Activated T-helper 1 cell treated with anti-CD3 and anti-CD28 coated beads, Interleukin-2, amount 50 U/mL, for 16 hours (primary cell): ENCODE results near the gene NELFA.

Experiments
- DNase-seq, 2 donors: peaks; one replicate each; pipeline ENCODE4 v3.0.0-alpha.2; 2020; ENCODE audit warnings: low read depth in 1 of 2, low spot score in 1 of 2

Gene NELFA

DNA sequence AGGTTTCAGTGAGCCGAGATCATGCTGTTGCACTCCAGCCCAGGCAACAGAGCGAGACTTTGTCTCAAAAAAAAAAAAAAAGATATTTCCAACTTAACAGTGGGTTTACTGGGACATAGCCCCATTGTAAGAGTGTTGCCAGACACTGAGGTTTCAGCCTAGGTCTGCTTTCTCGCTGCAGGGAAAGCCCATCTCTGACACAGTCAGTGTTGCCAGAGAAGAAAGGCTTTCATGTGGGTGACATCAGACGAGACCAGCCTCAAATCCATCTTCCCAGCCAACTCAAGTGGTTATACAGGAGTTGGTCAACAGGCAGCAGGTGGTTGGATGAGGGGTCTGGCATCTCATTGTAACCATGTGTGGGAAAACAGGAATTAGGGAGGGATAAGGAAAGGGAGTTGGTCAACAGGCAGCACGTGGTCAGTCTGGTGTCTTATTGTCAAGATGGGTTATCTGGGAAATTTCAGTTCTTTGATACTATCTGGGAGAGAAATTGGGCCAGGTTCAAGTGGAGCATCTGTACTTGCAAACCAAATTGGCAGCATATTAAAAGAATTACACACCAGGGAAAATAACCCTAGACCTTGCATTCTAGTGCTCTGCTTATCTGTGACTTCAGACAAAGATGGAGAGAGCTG is 41.1 kb downstream of the NELFA start:
- DNase-seq: no peak

DNA sequence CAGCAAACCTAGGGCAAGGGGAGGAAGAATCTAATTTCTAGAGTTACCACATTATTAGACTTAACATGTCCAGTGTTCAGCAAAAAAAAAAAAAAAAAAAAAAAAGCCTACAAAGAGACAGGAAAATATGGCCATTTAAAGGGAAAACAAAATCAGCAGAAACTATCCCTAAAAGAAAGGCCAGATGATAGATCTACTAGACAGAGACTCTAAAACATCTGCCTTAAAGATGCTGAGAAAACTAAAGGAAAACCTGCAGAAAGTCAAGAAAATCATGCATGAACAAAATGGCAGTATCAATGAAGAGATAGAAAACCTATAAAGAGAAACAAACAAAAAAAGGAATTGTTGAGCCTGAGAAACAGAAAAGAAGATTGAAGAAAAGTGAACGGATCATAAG is 43.8 kb downstream of the NELFA start:
- DNase-seq: no peak

DNA sequence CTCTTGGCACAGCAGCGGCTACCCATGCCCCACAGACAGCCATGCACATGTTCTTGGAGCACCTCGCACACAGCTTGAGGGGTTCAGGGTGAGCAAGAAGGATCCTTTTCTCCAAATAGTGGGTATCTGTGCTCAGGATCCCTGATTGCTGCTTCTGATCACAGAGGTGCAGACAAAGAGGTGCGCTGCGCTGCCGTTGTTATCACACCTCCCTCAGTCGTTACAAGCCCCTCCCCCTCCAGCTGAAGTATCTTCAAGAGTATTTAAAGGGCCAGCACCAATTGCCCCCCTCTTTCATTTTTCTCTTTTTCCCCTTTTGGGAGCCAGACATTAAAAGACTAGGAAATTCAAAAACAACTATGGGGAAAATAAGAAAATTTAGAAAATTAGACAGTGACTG is 44.3 kb downstream of the NELFA start:
- DNase-seq: no peak

DNA sequence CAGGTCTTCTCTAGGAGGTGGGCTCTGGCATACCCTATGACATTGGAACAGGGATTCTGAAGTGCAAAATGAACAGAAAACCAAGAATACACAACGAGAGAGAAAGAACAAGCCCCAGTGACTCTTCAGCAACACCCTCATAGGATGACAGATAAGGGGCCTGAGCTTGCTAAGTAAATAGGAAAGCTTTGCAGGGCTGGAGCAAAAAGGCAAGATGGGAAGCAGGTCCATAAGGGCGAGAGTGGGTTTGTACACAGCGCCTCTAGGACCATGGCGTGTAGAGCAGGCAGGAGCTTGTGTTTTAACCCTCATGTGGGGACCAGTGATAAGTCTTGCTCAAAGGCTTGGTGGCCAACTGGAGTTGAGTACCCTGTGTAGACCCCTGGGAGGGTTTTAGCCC is 45.8 kb downstream of the NELFA start:
- DNase-seq: no peak

DNA sequence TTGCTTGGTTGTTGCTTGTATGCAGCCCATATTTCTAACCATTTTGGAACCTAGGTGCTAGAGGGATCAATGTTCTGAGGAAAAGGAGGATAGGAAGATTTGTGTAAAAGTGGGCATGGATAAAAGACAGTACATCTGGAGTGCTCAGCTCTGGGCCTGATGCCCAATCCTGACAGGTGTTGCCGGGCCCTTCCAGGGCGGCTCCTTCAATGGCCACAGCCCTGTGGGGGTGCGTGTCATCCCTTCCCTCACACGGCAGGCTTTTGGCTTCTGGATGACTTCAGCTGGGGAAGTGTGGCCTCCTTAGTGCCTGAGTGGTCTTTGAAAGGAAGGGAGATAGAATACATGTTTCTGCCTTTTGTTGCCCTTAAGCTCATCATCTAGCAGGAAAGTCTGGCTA is 47.2 kb downstream of the NELFA start:
- DNase-seq: no peak

DNA sequence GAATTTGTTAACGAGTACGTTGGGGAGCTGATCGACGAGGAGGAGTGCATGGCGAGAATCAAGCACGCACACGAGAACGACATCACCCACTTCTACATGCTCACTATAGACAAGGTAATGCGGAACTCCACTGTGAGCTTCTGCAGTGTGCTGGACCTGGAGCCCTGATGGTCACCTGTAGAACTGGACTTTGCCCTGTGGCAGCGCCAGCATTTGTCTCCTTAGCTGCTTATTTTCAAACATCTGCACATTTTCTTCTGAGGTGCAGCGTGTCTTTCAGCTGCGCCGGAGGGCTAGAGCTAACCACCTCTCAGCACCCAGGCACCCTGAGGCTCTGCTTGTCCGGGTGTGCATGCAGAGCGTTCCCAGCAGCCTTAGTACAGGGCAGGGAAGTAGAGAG is 47.7 kb downstream of the NELFA start:
- no peak for DNase-seq

DNA sequence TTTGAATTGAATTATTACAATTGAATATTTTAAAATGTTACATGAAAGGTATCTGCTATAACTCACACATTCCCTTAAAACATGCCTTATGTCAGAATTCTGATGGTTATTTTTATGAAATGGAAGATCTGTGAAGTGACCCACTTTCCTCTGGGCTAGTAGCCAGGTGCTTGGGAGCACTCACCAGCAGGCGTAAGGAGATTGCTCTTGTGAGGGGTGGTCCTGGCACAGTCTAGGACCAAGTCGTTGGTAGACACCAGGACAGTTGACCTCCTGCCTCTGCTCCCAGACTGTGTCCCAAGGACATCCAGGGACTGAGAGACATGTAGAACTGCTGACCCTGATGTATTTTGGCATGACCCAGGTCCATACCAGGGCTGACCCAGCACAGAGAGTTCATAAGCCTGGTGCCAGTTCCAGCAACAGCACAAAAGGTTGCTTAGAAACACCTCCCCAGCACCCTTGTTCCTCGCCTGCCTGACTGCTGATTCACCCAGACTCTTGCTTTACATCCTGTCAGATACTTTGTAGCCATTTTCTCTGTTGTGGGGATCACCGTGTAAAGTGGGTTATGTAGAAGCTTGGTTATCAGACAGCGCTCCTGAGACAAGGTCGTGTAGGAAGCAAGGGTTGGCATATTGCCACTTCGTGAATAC is 48.5 kb downstream of the NELFA start:
- DNase-seq: no peak

DNA sequence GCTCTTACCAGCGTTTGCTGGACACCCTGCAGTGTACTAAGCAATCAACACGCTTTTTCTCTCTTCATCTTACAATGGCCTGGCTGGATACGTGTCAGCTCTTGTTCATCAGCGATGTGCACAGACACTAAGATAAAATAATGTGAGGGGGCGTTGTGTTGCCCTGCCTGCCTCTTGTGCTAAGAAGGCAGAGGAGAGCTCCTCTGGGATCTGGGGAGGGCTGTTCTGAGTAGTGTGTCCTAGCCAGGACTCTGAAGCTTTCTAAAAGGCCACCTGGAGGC is 49.7 kb downstream of the NELFA start:
- no peak for DNase-seq

DNA sequence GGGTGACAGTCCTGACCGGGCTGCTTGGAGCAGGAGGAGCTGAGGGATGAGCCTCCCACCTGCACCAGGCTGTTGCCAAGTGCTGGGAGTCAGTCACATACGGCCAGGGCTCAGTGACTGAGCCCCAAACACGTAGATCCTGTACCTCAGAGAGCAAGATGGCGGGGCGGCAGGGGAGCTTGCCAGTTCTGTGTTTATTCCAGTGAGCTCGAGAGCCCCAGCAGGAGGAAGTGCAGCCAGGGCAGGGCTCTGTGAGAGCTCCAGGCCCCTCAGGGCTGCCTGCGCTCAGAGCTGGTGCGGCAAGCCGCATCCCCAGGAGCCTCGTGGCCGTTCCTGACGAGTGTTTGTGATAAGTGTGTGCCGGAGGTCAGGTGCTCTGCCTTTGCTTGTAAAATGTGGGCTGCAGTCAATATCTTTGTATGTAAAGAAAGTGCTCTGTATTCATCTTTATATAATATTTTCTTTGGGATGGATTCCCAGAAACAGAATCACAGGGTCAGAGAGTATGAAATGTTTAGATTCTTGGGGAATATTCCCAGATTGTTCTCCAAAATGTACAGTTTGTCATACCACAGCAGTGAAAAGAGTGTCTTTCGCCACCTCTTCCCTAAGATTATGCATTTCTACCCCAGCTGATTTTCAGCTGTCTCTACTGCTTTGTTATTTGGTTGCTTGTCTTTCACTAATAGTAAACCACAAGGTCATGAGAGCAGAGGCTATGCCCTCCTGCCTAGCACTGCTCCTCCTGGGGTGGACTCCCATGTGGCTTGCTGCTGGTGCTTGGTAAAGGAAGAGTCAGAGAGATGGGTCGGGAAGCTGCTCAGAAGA is 50.3 kb downstream of the NELFA start:
- no peak for DNase-seq

DNA sequence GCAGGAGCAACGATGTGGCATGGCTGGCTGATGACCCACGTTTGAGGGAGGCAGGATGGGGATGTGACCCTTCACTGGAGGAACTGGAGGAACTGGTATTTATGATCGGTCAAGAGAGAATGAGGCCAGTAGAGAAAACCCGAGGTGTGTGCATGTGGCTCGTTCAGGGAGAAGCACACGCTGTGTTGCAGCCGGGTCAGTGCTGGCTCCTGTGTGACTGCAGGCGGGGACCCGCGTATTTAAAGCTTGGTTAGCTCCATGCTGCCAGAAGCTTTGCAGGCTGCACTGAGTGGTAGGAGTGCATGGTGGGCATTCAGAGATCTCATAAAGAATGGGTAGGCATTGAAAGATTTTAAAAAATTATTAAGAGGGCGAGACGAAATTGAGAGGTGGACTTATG is 52.1 kb downstream of the NELFA start:
- no peak for DNase-seq

DNA sequence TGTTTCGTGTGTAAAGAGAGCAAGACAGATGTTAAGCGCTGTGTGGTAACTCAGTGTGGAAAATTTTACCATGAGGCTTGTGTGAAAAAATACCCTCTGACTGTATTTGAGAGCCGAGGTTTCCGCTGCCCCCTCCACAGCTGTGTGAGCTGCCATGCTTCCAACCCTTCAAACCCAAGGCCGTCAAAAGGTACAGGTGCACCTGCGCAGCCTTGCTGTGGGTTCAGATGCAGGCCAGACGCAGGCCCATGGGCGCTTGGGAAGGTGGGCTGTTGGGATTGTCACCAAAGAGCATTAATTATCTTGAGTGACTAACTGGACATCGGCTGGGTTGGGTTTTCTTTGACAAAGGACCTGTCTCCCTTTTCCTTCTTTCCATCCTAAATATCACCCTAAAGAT is 55.4 kb downstream of the NELFA start:
- DNase-seq: no peak

DNA sequence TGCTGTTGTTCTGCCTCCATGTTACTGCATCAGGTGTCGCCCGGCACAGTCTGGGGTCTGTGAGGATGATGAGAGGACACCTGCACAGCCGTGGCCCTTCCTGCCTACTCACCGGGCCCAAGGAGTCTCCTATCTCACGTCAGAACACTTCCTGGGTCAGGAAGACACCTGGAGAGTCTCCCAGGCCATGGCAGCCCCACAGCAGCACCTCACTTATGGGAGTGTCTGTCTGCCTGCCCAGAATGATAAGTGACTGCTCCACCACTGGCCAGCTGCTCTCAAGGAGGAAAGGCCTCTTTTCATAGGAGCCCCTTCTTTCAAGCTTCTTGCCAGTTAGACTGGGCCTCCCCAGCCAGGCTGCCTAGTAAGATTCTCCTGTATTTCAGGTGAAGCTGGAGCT is 56.1 kb downstream of the NELFA start:
- DNase-seq: no peak

DNA sequence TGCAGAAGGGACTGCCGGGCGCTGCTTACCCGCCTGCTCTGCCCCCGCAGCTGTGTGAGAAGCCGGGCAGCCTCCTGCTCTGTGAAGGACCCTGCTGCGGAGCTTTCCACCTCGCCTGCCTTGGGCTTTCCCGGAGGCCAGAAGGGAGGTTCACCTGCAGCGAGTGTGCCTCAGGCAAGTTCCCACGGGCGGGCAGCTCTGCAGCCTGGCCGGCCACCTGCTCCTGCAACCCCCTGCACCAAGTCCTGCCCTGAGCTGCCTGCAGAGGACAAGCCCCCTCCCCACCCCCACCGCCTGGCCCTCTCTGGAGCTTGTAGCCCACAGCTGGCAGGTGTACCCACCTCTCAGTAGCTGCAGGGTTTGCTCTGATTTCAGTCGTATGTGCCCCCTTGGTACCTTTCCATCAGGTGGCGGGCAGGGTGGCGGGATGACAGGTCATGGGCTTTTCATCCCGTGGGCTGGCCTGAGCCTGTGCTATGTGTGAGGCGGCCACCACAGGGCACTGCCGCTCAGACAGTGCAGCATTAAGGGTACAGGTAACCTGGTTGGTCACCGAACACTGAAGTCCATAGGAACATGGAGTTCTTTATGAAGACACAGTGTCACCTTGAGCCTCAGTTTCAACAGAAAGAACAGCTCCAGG is 56.6 kb downstream of the NELFA start:
- DNase-seq: no peak

DNA sequence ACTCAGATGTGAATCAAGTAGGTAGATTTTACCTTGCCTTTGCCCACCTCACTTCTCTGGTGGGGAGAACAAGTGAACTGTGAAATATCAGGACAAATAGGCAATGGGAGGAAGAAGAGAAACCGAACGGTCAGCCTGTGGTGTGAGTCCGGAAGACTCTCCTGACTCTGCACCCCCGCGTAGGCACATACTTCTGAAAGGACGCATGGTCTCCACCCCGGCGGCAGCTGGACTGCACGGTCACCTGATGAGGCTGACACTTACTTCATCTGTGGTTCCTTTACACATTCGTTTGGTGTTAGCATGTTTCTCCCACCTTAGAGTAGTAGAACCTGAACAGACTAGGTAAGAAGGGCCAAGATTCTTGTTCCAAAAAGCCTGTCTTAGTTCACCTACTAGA is 58.4 kb downstream of the NELFA start:
- no peak for DNase-seq

DNA sequence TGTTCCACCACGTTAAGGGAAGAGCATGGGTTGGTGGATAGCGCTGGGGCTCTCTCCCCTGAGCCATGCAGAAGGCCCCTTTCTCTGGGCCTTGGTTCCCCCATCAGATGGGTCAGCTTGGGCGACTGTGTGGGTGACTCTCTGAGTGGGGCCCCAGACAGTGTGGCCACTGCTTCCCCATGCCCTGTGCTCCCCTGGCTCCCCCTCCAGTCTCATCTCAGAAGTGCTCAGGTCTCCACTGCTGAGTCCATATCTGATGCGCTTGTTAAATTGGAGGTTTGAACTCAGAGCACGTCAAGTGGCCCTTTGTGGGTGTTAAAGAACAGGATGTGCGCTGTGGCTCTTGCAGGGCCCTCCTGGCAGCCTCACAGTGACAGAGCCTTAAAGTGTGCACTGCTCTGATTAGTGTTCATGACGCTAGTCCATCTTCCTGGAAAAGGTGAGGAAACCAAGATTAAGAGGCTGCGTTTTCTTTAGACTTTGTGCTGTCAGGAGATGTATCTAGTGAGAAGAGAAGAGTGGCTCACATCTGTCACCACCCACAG is 59.8 kb downstream of the NELFA start:
- DNase-seq: no peak

DNA sequence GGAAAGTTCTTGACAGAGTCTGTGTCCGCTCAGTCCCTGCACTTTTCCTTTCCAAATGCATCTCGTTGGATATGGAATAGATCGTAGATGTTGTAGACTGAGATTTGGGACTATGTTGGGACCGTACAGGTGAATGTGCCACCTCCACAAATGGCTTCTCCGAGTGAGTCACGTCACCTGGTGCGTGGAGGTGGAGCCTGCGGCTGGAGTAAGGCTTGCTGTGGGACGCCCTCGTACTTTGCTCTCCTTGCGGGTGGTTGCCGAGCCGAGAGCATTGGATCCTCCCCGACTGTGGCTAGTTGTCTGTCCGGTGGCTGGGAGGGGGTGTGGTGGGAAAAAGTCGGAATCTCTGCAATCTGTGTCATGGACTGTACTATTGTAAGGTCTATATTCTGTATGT is 60.5 kb downstream of the NELFA start:
- no peak for DNase-seq

DNA sequence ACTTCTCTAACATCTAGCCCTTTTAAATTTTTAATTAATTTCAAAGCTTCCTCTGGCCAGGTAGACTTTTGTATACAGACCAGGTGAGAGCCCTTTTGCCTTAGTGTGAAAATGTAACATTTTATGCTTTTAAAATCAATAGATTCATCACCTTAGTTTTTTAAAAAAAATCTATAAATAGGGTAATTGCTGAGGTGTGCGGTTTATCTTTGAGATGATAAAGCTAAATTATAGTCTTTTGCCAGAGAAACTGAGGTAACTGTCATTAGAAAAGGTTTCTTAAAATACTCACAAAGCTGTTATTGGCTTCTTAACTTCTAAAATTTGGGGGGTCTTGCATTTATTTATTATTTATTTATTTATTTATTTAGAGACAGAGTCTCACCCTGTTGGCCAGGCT is 62.9 kb downstream of the NELFA start:
- no peak for DNase-seq

DNA sequence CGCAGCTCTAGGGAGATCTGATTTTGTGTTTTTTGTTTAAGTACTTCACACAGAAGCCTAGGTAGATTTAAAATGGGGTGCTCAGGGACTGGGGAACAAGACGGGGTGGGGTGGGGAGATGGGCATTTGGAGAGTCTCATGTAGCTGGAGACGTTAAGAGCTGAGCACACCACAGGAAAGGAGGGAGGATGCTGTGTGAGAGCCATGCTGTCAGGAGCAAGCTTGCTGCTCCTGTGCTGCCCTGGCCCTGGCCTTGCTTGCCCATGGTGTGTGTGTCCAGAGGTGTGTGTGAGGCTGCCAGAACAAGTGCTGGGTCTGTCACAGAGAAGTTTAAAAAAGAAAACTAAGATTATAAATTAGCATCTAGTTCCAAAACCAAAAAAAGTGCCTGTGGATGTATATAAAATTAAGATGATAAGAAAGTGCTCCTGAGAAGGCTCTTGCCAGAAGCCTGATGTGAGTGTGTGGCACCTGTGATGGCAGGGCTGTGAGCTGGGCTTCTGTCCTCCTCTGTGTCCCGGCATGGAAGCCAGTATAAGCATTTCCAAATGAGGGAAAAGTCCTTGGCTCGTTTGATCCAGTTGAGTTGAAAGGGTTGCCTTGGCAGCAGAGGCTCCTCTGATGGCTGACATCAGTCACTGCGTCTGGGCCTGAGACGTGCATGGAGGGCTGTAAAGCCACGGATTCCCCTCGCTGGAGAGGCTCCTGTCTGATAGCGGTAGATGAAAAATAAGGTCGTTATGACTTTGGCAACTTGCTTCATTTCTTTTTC is 63.5 kb downstream of the NELFA start:
- DNase-seq: no peak

DNA sequence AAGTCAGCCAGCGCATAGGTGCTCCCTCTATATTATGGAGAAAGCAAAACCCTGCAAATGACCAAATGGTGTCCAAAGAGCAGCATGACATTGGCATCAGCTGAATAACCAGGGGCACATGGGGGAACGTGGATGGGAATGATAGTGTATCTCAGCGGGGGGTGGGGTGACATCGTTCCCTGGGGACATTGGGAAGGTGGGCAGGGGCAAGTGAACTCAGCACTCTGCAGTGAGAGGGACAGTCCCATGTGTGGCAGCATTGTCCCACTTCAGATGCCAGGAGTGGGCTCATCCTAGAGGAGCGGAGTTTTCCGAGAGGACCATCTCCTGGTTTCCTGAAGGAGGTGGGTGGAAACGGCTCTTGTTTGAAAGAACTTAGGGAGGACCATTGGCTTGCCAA is 64.8 kb downstream of the NELFA start:
- no peak for DNase-seq

DNA sequence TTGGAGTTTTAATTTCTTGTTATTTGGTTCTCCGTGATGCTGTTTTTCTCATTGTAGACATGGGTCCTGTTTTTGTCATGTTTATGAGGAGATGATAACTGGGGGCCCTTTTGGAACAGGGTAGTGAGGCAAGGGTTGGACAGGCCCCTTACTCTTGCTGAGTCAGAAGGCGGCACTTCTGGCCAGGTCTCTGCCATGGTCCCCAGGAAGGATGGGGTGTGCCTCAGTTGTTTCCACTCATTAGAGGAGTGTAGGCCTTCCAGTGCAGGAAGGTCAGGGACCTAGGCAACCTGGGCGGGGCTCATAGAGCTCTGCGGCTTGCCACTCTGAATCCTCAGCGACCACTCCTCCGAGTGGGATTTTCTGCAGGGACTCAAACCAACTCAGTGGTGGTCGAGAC is 68.2 kb downstream of the NELFA start:
- DNase-seq: no peak
